Gastrocnemius medialis (tissue), 4 donors: Measurements from ENCODE around the gene FGD4. TPM values are rescaled to one million over a fixed set of nuclear protein-coding genes. Genes with fewer than 3 reads are reported as not detected.

Experiments
- ATAC-seq, 2 donors: fragments of 150-250 bp; one replicate each; pipeline ENCODE4 v1.9.1; 2016
- DNase-seq, 2 donors: peaks; one replicate each; pipeline ENCODE4 v3.0.0-alpha.2; 2019
- H3K27ac ChIP-seq, 4 donors: fragments of 200-600 bp; sonication (generic); 1 replicate in 1 of 4; 2 replicates in 3 of 4; pipeline ENCODE4 v1.5.1; 2016 to 2018; ENCODE audit warnings: mild to moderate bottlenecking in 2 of 4, moderate library complexity in 1 of 4
- H3K27me3 ChIP-seq, 3 donors: fragments of 200-600 bp; sonication (generic) in 2 of 3; 1 replicate in 1 of 3; 2 replicates in 2 of 3; pipeline versions ENCODE4 v1.5.1 to v1.6.0; 2016 to 2019; ENCODE audit warnings: mild to moderate bottlenecking in 1 of 3, moderate library complexity in 1 of 3
- H3K36me3 ChIP-seq, 2 donors: fragments of 200-600 bp; sonication (generic) in 1 of 2; one replicate each; pipeline ENCODE4 v1.5.1; 2017 to 2018
- H3K4me1 ChIP-seq, 2 donors: fragments of 200-600 bp; sonication (generic) in 1 of 2; one replicate each; pipeline ENCODE4 v1.5.1; 2016 to 2017; ENCODE audit warnings: mild to moderate bottlenecking in 2 of 2
- H3K4me3 ChIP-seq, 4 donors: fragments of 200-600 bp; sonication (generic) in 3 of 4; 1 replicate in 1 of 4; 2 replicates in 3 of 4; pipeline ENCODE4 v1.5.1; 2016 to 2019; ENCODE audit warnings: mild to moderate bottlenecking in 2 of 4
- H3K9me3 ChIP-seq, 3 donors: fragments of 200-600 bp; sonication (generic) in 2 of 3; 1 replicate in 1 of 3; 2 replicates in 2 of 3; pipeline ENCODE4 v1.5.1; 2016 to 2019
- POLR2A ChIP-seq, 2 donors: fragments of 450-650 bp; IDR thresholded peaks; one replicate each; pipeline ENCODE4 v1.6.1; 2017; ENCODE audit warnings: antibody characterized with exemption in 2 of 2, mild to moderate bottlenecking in 2 of 2, moderate library complexity in 2 of 2
- in situ Hi-C, 4 donors: fragments of 200-750 bp; cut with MboI; loops; one replicate each; pipeline versions ENCODE4 v1.15.0 to v1.8.0; 2017; ENCODE audit warnings: low sequenced_read_pairs in 4 of 4
- intact Hi-C: fragments of 100-400 bp; cut with DNase I; formaldehyde crosslinking; loops from one replicate; pipeline ENCODE4 v1.15.1; 2023; ENCODE audit warnings: low total_unique reads
- total RNA-seq, 4 donors: library from RNA; depleted of rRNA; stranded (reverse); fragments of >200 nt; gene quantifications; one replicate each; pipeline versions ENCODE4 v1.1.0 to v1.2.3, GENCODE V29; 2016
- TF ChIP-seq, protein P1 (sequence below), 5 experiments: fragments of 450-650 bp in 3 of 5; fragments of 200-600 bp in 2 of 5; sonication (generic) in 2 of 5; IDR thresholded peaks in 4 of 5; conservative IDR thresholded peaks in 1 of 5; 1 replicate in 4 of 5; 2 replicates in 1 of 5; pipeline ENCODE4 v1.5.1; 2016 to 2019; ENCODE audit warnings: antibody characterized with exemption in 5 of 5, mild to moderate bottlenecking in 3 of 5, moderate library complexity in 3 of 5

FGD4 gene
- total RNA-seq, 4 donors from 2014 or later, result 18.8 to 60.3 (median 40.8) TPM

DNA sequence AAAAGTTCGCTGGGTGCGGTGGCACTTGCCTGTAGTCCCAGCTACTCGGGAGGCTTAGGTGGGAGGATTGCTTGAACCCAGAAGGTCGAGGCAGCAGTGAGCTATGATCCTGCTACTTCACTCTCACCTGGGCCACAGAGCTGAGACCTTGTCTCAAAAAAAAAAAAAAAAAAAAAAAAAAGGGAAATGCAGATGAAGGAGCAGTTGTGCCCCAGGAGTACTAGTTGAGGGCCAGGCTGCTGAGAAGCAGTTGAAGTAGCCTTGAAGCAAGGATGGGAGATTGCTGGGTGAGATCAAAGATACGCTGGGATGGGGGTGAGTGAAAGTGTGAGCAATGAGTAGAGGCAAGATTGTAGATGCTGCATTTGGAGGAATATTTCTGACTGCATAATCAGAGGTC lies 186.3 kb downstream of the FGD4 start:
- Histone ChIP-seq H3K27ac (no peak overlapping the region), H3K4me3 (no peak overlapping the region), H3K27me3 (no peaks in the 10 kb centered on the region), H3K9me3 (no peaks in the 10 kb centered on the region), H3K36me3 (peaks cover 0 to 19% of the 10 kb centered on the region in 2 donors), H3K4me1 (peaks cover 0 to 5% of the 10 kb centered on the region in 2 donors)
- in situ Hi-C loops (no loop called here), intact Hi-C loops (no loop called here)
- ATAC-seq, result no peak
- no peak for DNase-seq
- TF ChIP-seq POLR2A (IDR thresholded peaks at IDR 0.05), result no peak
- TF ChIP-seq, protein P1, sequence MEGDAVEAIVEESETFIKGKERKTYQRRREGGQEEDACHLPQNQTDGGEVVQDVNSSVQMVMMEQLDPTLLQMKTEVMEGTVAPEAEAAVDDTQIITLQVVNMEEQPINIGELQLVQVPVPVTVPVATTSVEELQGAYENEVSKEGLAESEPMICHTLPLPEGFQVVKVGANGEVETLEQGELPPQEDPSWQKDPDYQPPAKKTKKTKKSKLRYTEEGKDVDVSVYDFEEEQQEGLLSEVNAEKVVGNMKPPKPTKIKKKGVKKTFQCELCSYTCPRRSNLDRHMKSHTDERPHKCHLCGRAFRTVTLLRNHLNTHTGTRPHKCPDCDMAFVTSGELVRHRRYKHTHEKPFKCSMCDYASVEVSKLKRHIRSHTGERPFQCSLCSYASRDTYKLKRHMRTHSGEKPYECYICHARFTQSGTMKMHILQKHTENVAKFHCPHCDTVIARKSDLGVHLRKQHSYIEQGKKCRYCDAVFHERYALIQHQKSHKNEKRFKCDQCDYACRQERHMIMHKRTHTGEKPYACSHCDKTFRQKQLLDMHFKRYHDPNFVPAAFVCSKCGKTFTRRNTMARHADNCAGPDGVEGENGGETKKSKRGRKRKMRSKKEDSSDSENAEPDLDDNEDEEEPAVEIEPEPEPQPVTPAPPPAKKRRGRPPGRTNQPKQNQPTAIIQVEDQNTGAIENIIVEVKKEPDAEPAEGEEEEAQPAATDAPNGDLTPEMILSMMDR (IDR thresholded peaks at IDR 0.05 in 4 of 5, conservative IDR thresholded peaks at IDR 0.05 in 1 of 5), result no peak

DNA sequence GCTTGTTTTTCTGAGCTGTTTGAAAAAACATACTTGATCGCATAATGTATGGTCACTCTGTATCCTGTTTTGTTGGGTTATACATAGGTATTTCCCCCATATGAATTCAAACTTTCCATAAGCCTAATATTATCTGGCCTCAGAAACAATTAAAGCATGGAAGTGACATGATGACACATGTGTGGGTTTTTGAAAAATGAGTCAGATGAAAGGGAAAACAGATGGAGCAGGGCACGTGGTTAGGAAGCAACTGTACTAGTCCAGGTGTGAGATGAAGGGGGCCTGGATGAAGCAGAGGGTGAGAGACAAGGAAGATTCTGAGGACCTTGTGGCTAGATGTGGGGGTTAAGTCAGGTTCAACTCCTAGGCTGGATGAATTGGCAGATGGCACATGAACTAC lies 187.0 kb downstream of the FGD4 start:
- in situ Hi-C loops, result no loop called here
- Histone ChIP-seq H3K9me3 (no peaks in the 10 kb centered on the region), H3K27me3 (no peaks in the 10 kb centered on the region), H3K4me3 (no peak overlapping the region), H3K27ac (no peak overlapping the region), H3K4me1 (peaks cover 0 to 6% of the 10 kb centered on the region in 2 donors), H3K36me3 (peaks cover 0 to 19% of the 10 kb centered on the region in 2 donors)
- no peak for DNase-seq
- TF ChIP-seq, protein P1 (IDR thresholded peaks at IDR 0.05 in 4 of 5, conservative IDR thresholded peaks at IDR 0.05 in 1 of 5), result no peak
- TF ChIP-seq POLR2A (IDR thresholded peaks at IDR 0.05), result no peak
- intact Hi-C loops, result no loop called here
- no peak for ATAC-seq

DNA sequence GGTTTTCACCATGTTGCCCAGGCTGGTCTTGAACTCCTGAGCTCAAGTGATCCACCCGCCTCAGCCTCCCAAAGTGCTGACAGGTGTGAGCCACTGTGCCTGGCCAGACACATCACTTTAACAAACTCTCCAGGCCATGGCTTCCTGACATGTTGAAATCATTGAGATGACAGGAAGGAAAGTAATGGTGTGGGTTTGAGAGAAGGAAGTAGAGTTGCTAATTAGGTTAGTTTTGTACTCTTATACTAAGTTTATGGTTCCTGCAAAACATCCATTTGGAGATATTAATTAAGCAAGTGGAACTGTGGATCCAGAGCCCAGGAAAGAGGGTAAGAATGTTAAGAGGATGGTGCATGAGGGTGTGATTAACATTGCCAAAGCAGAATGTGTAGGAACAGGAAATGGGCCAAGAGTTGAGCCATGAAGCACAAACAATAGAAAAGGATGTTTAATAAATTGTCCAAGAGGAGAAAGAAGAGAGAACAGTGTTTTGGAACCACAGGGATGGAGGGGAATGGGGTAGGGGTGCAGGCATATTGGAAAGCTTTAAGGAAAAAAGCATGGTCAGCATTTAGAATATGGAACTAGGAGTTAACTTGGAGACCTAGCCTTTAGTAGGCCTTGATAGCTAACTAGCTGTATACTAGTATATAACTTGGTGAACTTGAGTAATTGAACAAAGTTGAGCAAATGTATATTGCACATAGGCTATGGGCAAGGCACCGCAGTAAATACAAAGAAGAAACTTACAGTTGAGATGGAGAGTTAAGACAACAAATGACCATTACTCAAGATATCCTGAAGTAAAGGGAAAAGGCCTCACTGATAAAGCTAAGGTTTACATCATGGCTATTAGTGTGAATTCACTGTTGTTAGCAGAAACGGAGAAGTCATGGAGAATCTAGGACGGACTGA lies 188.5 kb downstream of the FGD4 start:
- TF ChIP-seq POLR2A (IDR thresholded peaks at IDR 0.05), result no peak
- TF ChIP-seq, protein P1 (IDR thresholded peaks at IDR 0.05 in 4 of 5, conservative IDR thresholded peaks at IDR 0.05 in 1 of 5), result no peak
- ATAC-seq, result no peak

DNA sequence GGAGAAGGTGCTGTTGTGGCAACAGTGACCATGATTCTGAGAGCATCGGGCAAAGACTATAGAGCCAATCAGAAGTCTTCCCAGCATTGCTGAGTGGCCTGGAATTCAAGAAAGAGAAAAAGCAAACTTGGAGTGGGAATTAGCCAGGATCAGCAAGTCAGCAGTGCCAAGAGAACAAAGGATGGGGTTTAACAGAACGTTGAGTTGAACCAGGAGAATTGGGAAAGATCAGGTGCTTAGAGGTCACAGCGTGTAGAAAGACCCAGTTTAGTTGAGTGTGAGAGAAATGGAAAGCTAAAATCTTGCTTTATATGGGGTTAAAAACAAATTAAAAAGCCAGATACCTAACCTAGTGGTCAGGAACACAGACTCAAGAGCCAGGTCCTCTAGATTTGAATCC lies 189.2 kb downstream of the FGD4 start:
- DNase-seq (no peak), ATAC-seq (no peak)
- no peaks in the 10 kb centered on the region for H3K9me3 ChIP-seq
- in situ Hi-C loops, result no loop called here
- no peaks in the 10 kb centered on the region for H3K27me3 ChIP-seq
- TF ChIP-seq, protein P1 (IDR thresholded peaks at IDR 0.05 in 4 of 5, conservative IDR thresholded peaks at IDR 0.05 in 1 of 5), result no peak
- TF ChIP-seq POLR2A (IDR thresholded peaks at IDR 0.05), result no peak
- H3K36me3 ChIP-seq, result peaks cover 0 to 10% of the 10 kb centered on the region in 2 donors
- no peak overlapping the region for H3K27ac ChIP-seq
- no peak overlapping the region for H3K4me3 ChIP-seq
- peaks cover 0 to 4% of the 10 kb centered on the region in 2 donors for H3K4me1 ChIP-seq
- intact Hi-C loops, result no loop called here

More for the DNA sequence above, 188.5 kb downstream of the FGD4 start:
- in situ Hi-C loops, result no loop called here
- H3K4me1 ChIP-seq, result peaks cover 0 to 4% of the 10 kb centered on the region in 2 donors
- no peak overlapping the region for H3K27ac ChIP-seq
- no peaks in the 10 kb centered on the region for H3K27me3 ChIP-seq
- no peak overlapping the region for H3K4me3 ChIP-seq
- peaks cover 0 to 10% of the 10 kb centered on the region in 2 donors for H3K36me3 ChIP-seq
- no peaks in the 10 kb centered on the region for H3K9me3 ChIP-seq
- intact Hi-C loops, result no loop called here
- DNase-seq, result no peak
